K562 (cell line): ENCODE measurements around the gene CALML3. TPM values are rescaled to one million over a fixed set of nuclear protein-coding genes. Genes with fewer than 3 reads are reported as not detected.

Experiments used
- ATAC-seq: fragments of 200-7000 bp; cut with Tn5 transposase; 3 replicates; pipeline ENCODE4 v1.9.1; 2020; ENCODE audit warnings: moderate library complexity
- BruUV-seq: library from RNA; stranded (reverse); fragments of 400-500 nt; replicated peaks from 2 replicates; lab custom pipeline; 2021; lab: Mats Ljungman, UMichigan
- CTCF ChIA-PET: fragments of 300-600 bp; formaldehyde crosslinking; extraction: SDS; loops from one replicate; lab custom pipeline; 2021; ENCODE audit warnings: low intra/inter-chr PET ratio; lab: Yijun Ruan, JAX
- POLR2A ChIA-PET: fragments of 300-600, 350-650 bp; sonication (Branson Sonifier 250); formaldehyde crosslinking; extraction: SDS; loops from one replicate; lab custom pipeline; 2021; ENCODE audit warnings: antibody characterized with exemption, inconsistent platforms; lab: Yijun Ruan, JAX
- DNase-seq, 4 experiments: peaks; one replicate each; pipeline versions ENCODE4 v3.0.0 to v3.0.0-alpha.2; 2011 to 2018; ENCODE audit warnings: low spot score in 3 of 4, mixed read lengths in 3 of 4; ENCODE audit errors: extremely low read depth in 1 of 4
- FAIRE-seq: peaks from 2 replicates; lab custom pipeline; 2011; peaks lifted over from hg19 to GRCh38; lab: Jason Lieb, UNC
- H2AFZ ChIP-seq: 2 replicates; pipeline ENCODE4 v1.6.0; 2011; ENCODE audit warnings: low read depth, low read length, control low read depth, inconsistent platforms
- H3K27ac ChIP-seq: fragments of 200-600 bp; 3 replicates; pipeline ENCODE4 v1.8.0; 2011; ENCODE audit warnings: low read depth, mild to moderate bottlenecking, control low read depth, inconsistent platforms, low read length, moderate library complexity, mixed read lengths; ENCODE audit errors: extremely low read depth
- H3K27me3 ChIP-seq, 2 experiments: fragments of 300-600 bp in 1 of 2; 2 replicates in 1 of 2; 3 replicates in 1 of 2; pipeline versions ENCODE4 v1.6.0 to v1.8.0; 2011; ENCODE audit warnings: inconsistent platforms in 2 of 2, low read length in 2 of 2, mild to moderate bottlenecking in 1 of 2, mixed read lengths in 1 of 2, moderate library complexity in 1 of 2; ENCODE audit not compliant: control insufficient read depth in 2 of 2, insufficient read depth in 2 of 2
- H3K36me3 ChIP-seq: fragments of 300-600 bp; 3 replicates; pipeline ENCODE4 v1.8.0; 2011; ENCODE audit warnings: mild to moderate bottlenecking, low read length, inconsistent platforms; ENCODE audit not compliant: control insufficient read depth, insufficient read depth
- H3K4me1 ChIP-seq, 2 experiments: fragments of 200-600 bp in 1 of 2; replicated peaks in 1 of 2; 2 replicates in 1 of 2; 3 replicates in 1 of 2; pipeline versions ENCODE4 v1.5.1 to v1.8.0; 2011; ENCODE audit warnings: inconsistent platforms in 2 of 2, low read length in 2 of 2, mild to moderate bottlenecking in 1 of 2, mixed read lengths in 1 of 2, moderate library complexity in 1 of 2; ENCODE audit not compliant: control insufficient read depth in 2 of 2, insufficient read depth in 2 of 2
- H3K4me2 ChIP-seq: 2 replicates; pipeline ENCODE4 v1.6.1; 2011; ENCODE audit warnings: low read length, control low read depth, inconsistent platforms, mixed read lengths; ENCODE audit not compliant: insufficient read depth
- H3K4me3 ChIP-seq: fragments of 200-600 bp; sonication (generic), shearing (Covaris generic); 2 replicates; pipeline ENCODE4 v1.5.1; 2016; ENCODE audit warnings: control low read depth, inconsistent platforms
- H3K79me2 ChIP-seq: fragments of 200-600 bp; 3 replicates; pipeline ENCODE4 v1.8.0; 2011; ENCODE audit warnings: low read length, inconsistent platforms; ENCODE audit not compliant: control insufficient read depth, insufficient read depth
- H3K9ac ChIP-seq, 2 experiments: 2 replicates each; pipeline versions ENCODE4 v1.6.0 to v1.6.1; 2011; ENCODE audit warnings: low read depth in 2 of 2, low read length in 2 of 2, control low read depth in 1 of 2, inconsistent platforms in 1 of 2, mild to moderate bottlenecking in 1 of 2, mixed read lengths in 1 of 2; ENCODE audit not compliant: insufficient read depth in 1 of 2
- H3K9me1 ChIP-seq: one replicate; pipeline ENCODE4 v1.6.0; 2011; ENCODE audit warnings: inconsistent platforms, mild to moderate bottlenecking, low read length, moderate library complexity; ENCODE audit not compliant: control insufficient read depth, insufficient read depth
- H3K9me3 ChIP-seq: replicated peaks from 2 replicates; pipeline ENCODE4 v1.5.1; 2011; ENCODE audit warnings: low read depth, low read length, inconsistent platforms; ENCODE audit not compliant: control insufficient read depth, insufficient read depth
- H4K20me1 ChIP-seq: replicated peaks from 2 replicates; pipeline ENCODE4 v1.6.1; 2011; ENCODE audit warnings: low read length, inconsistent platforms, mixed read lengths; ENCODE audit not compliant: control insufficient read depth, insufficient read depth
- CBFB ChIP-seq: sonication (generic); formaldehyde crosslinking; IDR thresholded peaks from 2 replicates; pipeline ENCODE4 v1.4.0; 2020; ENCODE audit warnings: mild to moderate bottlenecking, missing genetic modification reagents
- FOXA3 ChIP-seq, 2 experiments: fragments of 450-650 bp in 1 of 2; sonication (generic) in 1 of 2; formaldehyde crosslinking; IDR thresholded peaks in 1 of 2; conservative IDR thresholded peaks in 1 of 2; 2 replicates each; pipeline versions ENCODE4 v1.4.0 to v1.8.0; 2020 to 2022; ENCODE audit warnings: mild to moderate bottlenecking in 2 of 2, missing genetic modification reagents in 1 of 2
- HDGF ChIP-seq: fragments of 450-650 bp; IDR thresholded peaks from 2 replicates; pipeline ENCODE4 v1.6.1; 2016
- HOXB6 ChIP-seq: fragments of 250-450 bp; sonication (Bioruptor Pico); IDR thresholded peaks from 2 replicates; pipeline ENCODE4 v1.5.1; 2022; ENCODE audit warnings: mild to moderate bottlenecking, borderline replicate concordance
- MYC ChIP-seq, 2 experiments: fragments of 250-450 bp in 1 of 2; sonication (Bioruptor Pico) in 1 of 2; IDR thresholded peaks; 2 replicates each; pipeline versions ENCODE4 v1.5.1 to v1.6.1; 2012 to 2021; ENCODE audit warnings: low read depth in 2 of 2, borderline replicate concordance in 1 of 2, improper control_type of control experiment in 1 of 2, low read length in 1 of 2, mild to moderate bottlenecking in 1 of 2, moderate library complexity in 1 of 2
- RBM39 ChIP-seq: fragments of 200-400 bp; formaldehyde crosslinking; optimal IDR thresholded peaks from 2 replicates; pipeline ENCODE3; 2018; ENCODE audit warnings: low read depth, low read length
- SRSF3 ChIP-seq: fragments of 200-400 bp; formaldehyde crosslinking; IDR thresholded peaks from 2 replicates; pipeline ENCODE4 v1.6.1; 2016; ENCODE audit warnings: mild to moderate bottlenecking, low read length, moderate library complexity; ENCODE audit not compliant: insufficient read depth
- SRSF7 ChIP-seq: fragments of 200-400 bp; formaldehyde crosslinking; optimal IDR thresholded peaks from 2 replicates; pipeline ENCODE3; 2017; ENCODE audit warnings: mild to moderate bottlenecking, low read depth, low read length
- VEZF1 ChIP-seq: fragments of 200-800 bp; sonication (Bioruptor generic); IDR thresholded peaks from 2 replicates; pipeline ENCODE4 v1.6.1; 2017; ENCODE audit warnings: missing genetic modification characterization, missing compliant biosample characterization
- ZNF586 ChIP-seq: fragments of 450-650 bp; formaldehyde crosslinking; conservative IDR thresholded peaks from 2 replicates; pipeline ENCODE4 v1.4.0; 2020; ENCODE audit warnings: mild to moderate bottlenecking, moderate library complexity
- WGBS: fragments of 100-300 bp; shearing (Covaris generic); methylation state at CpG from one replicate; pipeline ENCODE4 v1.1.6; 2016; ENCODE audit warnings: low coverage, mixed read lengths; ENCODE audit not compliant: insufficient coverage; ENCODE audit errors: missing lambda C conversion rate; 5-methylcytosine and 5-hydroxymethylcytosine counted together
- in situ Hi-C: fragments of 300-500 bp; cut with MboI; formaldehyde crosslinking; loops from 4 replicates; pipeline ENCODE4 v1.15.0; 2018; ENCODE audit warnings: inconsistent platforms, mixed read lengths
- intact Hi-C: fragments of 100-400 bp; cut with micrococcal nuclease; formaldehyde crosslinking; loops from 2 replicates; pipeline ENCODE4 v1.14.2; 2022
- polyA plus RNA-seq, 8 experiments: library from polyadenylated mRNA; depleted of rRNA in 4 of 8; stranded (reverse) in 5 of 8; unstranded in 3 of 8; fragments of >200 nt; fragmentation: Nextera tagmentation in 2 of 8; fragmentation: Illumina TruSeq in 1 of 8; extraction: Ambion mirVana in 2 of 8; extraction: Trizol in 1 of 8; gene quantifications; 2 replicates each; pipeline versions ENCODE4 v1.2.1 to v1.2.3, GENCODE V29; 2011 to 2014; ENCODE audit warnings: inconsistent platforms in 1 of 8, missing spikeins in 1 of 8
- total RNA-seq, 7 experiments: library from RNA; depleted of rRNA in 6 of 7; stranded (reverse); fragments of >200 nt in 6 of 7; fragmentation: Illumina TruSeq in 2 of 7; extraction: Trizol in 2 of 7; gene quantifications; 2 replicates each; pipeline versions ENCODE4 v1.2.1 to v1.2.3, GENCODE V29; 2011 to 2021; ENCODE audit warnings: low replicate concordance in 1 of 7
- TF ChIP-seq, protein P1 (sequence below): fragments of 450-650 bp; IDR thresholded peaks from 2 replicates; pipeline ENCODE4 v1.6.1; 2016

Gene CALML3
- total and polyA plus RNA-seq, 9 of the 15 experiments (the other 6 are each of a cell fraction or from before 2014, with no cell fraction given), result not detected

DNA sequence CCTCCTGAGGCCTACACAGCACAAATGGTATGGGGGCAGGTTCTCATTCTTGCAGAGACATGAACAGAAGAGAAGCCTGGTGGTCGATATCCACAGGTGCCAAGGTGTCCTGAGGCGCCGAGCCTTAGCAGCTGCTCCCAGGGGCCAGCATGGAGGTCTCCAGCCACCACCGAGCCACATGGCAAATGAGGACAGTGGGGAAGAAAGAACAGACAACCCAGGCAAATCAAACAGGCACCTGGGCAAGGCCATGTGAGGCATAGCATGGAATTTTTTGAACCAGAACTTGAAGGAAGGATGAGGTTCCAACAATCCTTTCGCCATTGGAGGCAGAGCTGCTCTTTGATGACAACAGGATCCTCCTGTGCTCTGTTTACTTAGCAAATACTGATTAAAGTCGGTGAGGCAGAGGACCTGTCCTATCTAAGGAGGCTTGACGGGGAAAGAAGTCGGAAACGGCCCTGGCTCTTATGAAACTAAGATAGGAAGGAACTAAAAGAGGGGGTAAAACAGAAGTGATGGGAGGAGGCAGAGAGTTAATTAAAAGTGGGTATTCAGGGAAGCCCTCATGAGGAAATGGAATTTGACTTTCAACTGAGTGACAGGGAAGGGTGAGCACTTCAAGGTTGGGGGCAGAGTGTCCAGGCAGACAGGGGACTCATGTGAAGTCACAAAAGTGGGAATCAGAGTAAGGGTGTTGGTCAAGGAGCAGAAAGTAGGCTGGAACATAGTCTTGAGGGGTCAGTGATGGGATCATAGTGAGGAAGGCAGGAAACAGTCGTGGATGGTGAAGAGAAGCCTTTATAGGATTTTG is 8.6 kb upstream of the CALML3 start:
- H3K27me3 ChIP-seq, result no peaks in the 10 kb centered on the region
- DNase-seq (no peak), ATAC-seq (peak; percentile 18; the same call in 1 of the 3 replicates), FAIRE-seq (no peak)
- H3K79me2 ChIP-seq, result no peaks in the 10 kb centered on the region
- intact Hi-C loops (no loop called here), in situ Hi-C loops (no loop called here)
- H3K9me3 ChIP-seq, result peaks cover 5% of the 10 kb centered on the region; the same call in 1 of the 2 replicates
- WGBS, result 33% methylated on average over 8 of the region's 10 CpGs
- no peak overlapping the region for H3K4me3 ChIP-seq
- no peaks in the 10 kb centered on the region for H4K20me1 ChIP-seq
- no peak for TF ChIP-seq CBFB (CRISPR knock-in tag)
- no peak for TF ChIP-seq MYC (IDR thresholded peaks at IDR 0.05; ENCODE audit: low read depth, low read length)
- TF ChIP-seq MYC (CRISPR knock-in tag; IDR thresholded peaks at IDR 0.05; ENCODE audit: borderline replicate concordance, low read depth), result no peak
- TF ChIP-seq, protein P1, sequence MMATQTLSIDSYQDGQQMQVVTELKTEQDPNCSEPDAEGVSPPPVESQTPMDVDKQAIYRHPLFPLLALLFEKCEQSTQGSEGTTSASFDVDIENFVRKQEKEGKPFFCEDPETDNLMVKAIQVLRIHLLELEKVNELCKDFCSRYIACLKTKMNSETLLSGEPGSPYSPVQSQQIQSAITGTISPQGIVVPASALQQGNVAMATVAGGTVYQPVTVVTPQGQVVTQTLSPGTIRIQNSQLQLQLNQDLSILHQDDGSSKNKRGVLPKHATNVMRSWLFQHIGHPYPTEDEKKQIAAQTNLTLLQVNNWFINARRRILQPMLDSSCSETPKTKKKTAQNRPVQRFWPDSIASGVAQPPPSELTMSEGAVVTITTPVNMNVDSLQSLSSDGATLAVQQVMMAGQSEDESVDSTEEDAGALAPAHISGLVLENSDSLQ, result 0 out of 2 replicates have a peak, but pooled peaks have one; percentile 16
- peak; percentile 59 to 80; a peak in 3 of 4 replicates for TF ChIP-seq FOXA3 (CRISPR knock-in tag; conservative IDR thresholded peaks at IDR 0.05 in 1 of 2, IDR thresholded peaks at IDR 0.05 in 1 of 2)
- TF ChIP-seq SRSF7, result no peak
- TF ChIP-seq HDGF, result no peak
- TF ChIP-seq RBM39, result no peak
- no peak for TF ChIP-seq HOXB6
- TF ChIP-seq ZNF586 (CRISPR knock-in tag), result no peak
- TF ChIP-seq VEZF1 (CRISPR knock-in tag), result no peak
- no peak for TF ChIP-seq SRSF3
- TF ChIP-seq, all 486 proteins: peak for 2
- Histone ChIP-seq H3K4me2 (no peak overlapping the region), H3K27ac (no peak overlapping the region), H3K36me3 (no peaks in the 10 kb centered on the region; the same call in 2 of the 3 replicates), H2AFZ (peak overlapping the region; percentile 60), H3K4me1 (peaks cover 14 to 17% of the 10 kb centered on the region in 2 experiments; a peak in 4 of 5 replicates), H3K9ac (no peak overlapping the region; a peak in 1 of 4 replicates), H3K9me1 (no peaks in the 10 kb centered on the region)
- ChIA-PET CTCF (no interaction called here), POLR2A (interaction anchor here (0.6 to 0.8 kb wide), 2 partner anchors 17 to 24 kb away, joined by 3 to 4 read pairs; partner anchors contain the start of gene CALML5)
- no TSS peak for BruUV-seq
